Stomach (tissue), 9 donors: Measurements from ENCODE around the gene TMEM191C. TPM values are rescaled to one million over a fixed set of nuclear protein-coding genes. Genes with fewer than 3 reads are reported as not detected.
"Not testable (repeated sequence)": the region's sequence is repeated elsewhere in the genome, so short reads cannot be mapped to it uniquely, and the experiment has no call there.

Source experiments
- DNase-seq, 2 donors: peaks; one replicate each; pipeline versions ENCODE4 v3.0.0 to v3.0.0-alpha.2; 2013 to 2019
- H3K27ac ChIP-seq, 5 donors: fragments of 200-600 bp in 4 of 5; sonication (generic) in 4 of 5; one replicate each; pipeline ENCODE4 v1.5.1; 2013 to 2019; ENCODE audit warnings: mild to moderate bottlenecking in 1 of 5, moderate library complexity in 1 of 5
- H3K27me3 ChIP-seq, 3 donors: fragments of 200-600 bp; sonication (generic); one replicate each; pipeline ENCODE4 v1.5.1; 2017 to 2019; ENCODE audit warnings: mixed run types in 1 of 3
- H3K36me3 ChIP-seq, 4 donors: fragments of 200-600 bp; sonication (generic); 1 replicate in 3 of 4; 2 replicates in 1 of 4; pipeline ENCODE4 v1.5.1; 2016 to 2019
- H3K4me1 ChIP-seq, 4 donors: fragments of 200-600 bp; sonication (generic); one replicate each; pipeline ENCODE4 v1.5.1; 2016 to 2019
- H3K4me3 ChIP-seq, 4 donors: fragments of 200-600 bp; sonication (generic) in 3 of 4; one replicate each; pipeline ENCODE4 v1.5.1; 2016 to 2019; ENCODE audit warnings: mild to moderate bottlenecking in 1 of 4
- H3K9me3 ChIP-seq, 4 donors: fragments of 200-600 bp; sonication (generic); one replicate each; pipeline ENCODE4 v1.5.1; 2016 to 2019
- CTCF ChIP-seq, 7 experiments: fragments of 450-650 bp in 4 of 7; fragments of 200-600 bp in 3 of 7; sonication (generic) in 3 of 7; IDR thresholded peaks; one replicate each; pipeline ENCODE4 v1.5.1; 2016 to 2019; ENCODE audit warnings: antibody characterized with exemption in 7 of 7, control low read depth in 2 of 7, mild to moderate bottlenecking in 1 of 7
- EP300 ChIP-seq: sonication (generic); formaldehyde crosslinking; IDR thresholded peaks from one replicate; pipeline ENCODE4 v1.6.1; 2017; ENCODE audit warnings: antibody characterized with exemption
- POLR2A ChIP-seq, 4 donors: fragments of 450-650 bp; IDR thresholded peaks; one replicate each; pipeline ENCODE4 v1.6.1; 2016; ENCODE audit warnings: antibody characterized with exemption in 4 of 4, control low read depth in 2 of 4, mild to moderate bottlenecking in 1 of 4, moderate library complexity in 1 of 4
- POLR2AphosphoS5 ChIP-seq, 3 donors: sonication (generic); formaldehyde crosslinking; IDR thresholded peaks; one replicate each; pipeline ENCODE4 v1.6.1; 2016; ENCODE audit warnings: antibody characterized with exemption in 3 of 3
- WGBS, 5 donors: extraction: QIAGEN DNeasy Blood & Tissue Kit in 3 of 5; methylation state at CpG; one replicate each; pipeline versions ENCODE4 v1.1.5 to v1.1.7; 2013 to 2018; 5-methylcytosine and 5-hydroxymethylcytosine counted together
- intact Hi-C: fragments of 100-400 bp; cut with DNase I; formaldehyde crosslinking; loops from one replicate; pipeline ENCODE4 v1.15.1; 2023; ENCODE audit warnings: low total_unique reads
- polyA plus RNA-seq, 3 donors: library from polyadenylated mRNA; stranded (reverse); fragments of 200-250 nt; gene quantifications; one replicate each; pipeline ENCODE4 v1.2.3, GENCODE V29; 2013
- total RNA-seq, 5 donors: library from RNA; depleted of rRNA; stranded (reverse); fragments of >200 nt; gene quantifications; one replicate each; pipeline versions ENCODE4 v1.1.0 to v1.2.3, GENCODE V29; 2014 to 2016
- donor health status: healthy with polysubstance abuse.
- donor health status: Bipolar disorder and iron deficiency.
- donor health status: healthy.

TMEM191C gene
- total and polyA plus RNA-seq, 8 donors, result 0.73 to 69.2 (median 3.2) TPM; not detected in 2

GRCh38 chr22:21449531-21450319 lies 17.5 kb upstream of the TMEM191C start:
- WGBS, 5 donors, result 88 to 93% (median 89%) methylated on average over 17 to 23 of the region's 23 CpGs
- H3K36me3 ChIP-seq, result peaks cover 19 to 42% (median 34%) of the 10 kb centered on the region in 4 donors
- peaks cover 0 to under 1% (median 0%) of the 10 kb centered on the region in 4 donors for H3K4me1 ChIP-seq
- no peak overlapping the region for H3K27ac ChIP-seq
- TF ChIP-seq POLR2AphosphoS5 (IDR thresholded peaks at IDR 0.05) (no peak), POLR2A (IDR thresholded peaks at IDR 0.05) (no peak), EP300 (no peak), CTCF (IDR thresholded peaks at IDR 0.05) (no peak)
- no peaks in the 10 kb centered on the region for H3K9me3 ChIP-seq
- H3K4me3 ChIP-seq, result no peak overlapping the region
- intact Hi-C loops, result no loop called here
- peak in 1 of 2 donors; percentile 19 for DNase-seq
- H3K27me3 ChIP-seq, result no peaks in the 10 kb centered on the region

- 78 to 90% (median 85%) methylated on average over 17 to 19 of the region's 19 CpGs for WGBS, 5 donors
- no peaks in the 10 kb centered on the region for H3K27me3 ChIP-seq
- peaks cover 14 to 36% (median 27%) of the 10 kb centered on the region in 4 donors for H3K36me3 ChIP-seq
- no peaks in the 10 kb centered on the region for H3K4me1 ChIP-seq
- H3K9me3 ChIP-seq, result no peaks in the 10 kb centered on the region
- no peak overlapping the region for H3K4me3 ChIP-seq
- intact Hi-C loops, result no loop called here
- H3K27ac ChIP-seq, result no peak overlapping the region
- no peak for TF ChIP-seq EP300
- no peak for TF ChIP-seq CTCF (IDR thresholded peaks at IDR 0.05)
- no peak for TF ChIP-seq POLR2AphosphoS5 (IDR thresholded peaks at IDR 0.05)
- TF ChIP-seq POLR2A (IDR thresholded peaks at IDR 0.05), result no peak
- DNase-seq, result peak in 1 of 2 donors; percentile 18
These were observed 16.8 kb upstream of the TMEM191C start for GRCh38 chr22:21450320-21450831.

- intact Hi-C loops, result no loop called here
- Histone ChIP-seq H3K27ac (no peak overlapping the region), H3K4me3 (no peak overlapping the region), H3K27me3 (no peaks in the 10 kb centered on the region), H3K36me3 (peaks cover 9 to 31% (median 22%) of the 10 kb centered on the region in 4 donors), H3K4me1 (peaks cover 0 to under 1% (median under 1%) of the 10 kb centered on the region in 4 donors), H3K9me3 (no peaks in the 10 kb centered on the region)
- DNase-seq, result peak in 1 of 2 donors; percentile 10
- 79 to 90% (median 83%) methylated on average over 9 of the region's 9 CpGs for WGBS, 5 donors
- no peak for TF ChIP-seq POLR2AphosphoS5 (IDR thresholded peaks at IDR 0.05)
- no peak for TF ChIP-seq EP300
- TF ChIP-seq POLR2A (IDR thresholded peaks at IDR 0.05), result no peak
- no peak for TF ChIP-seq CTCF (IDR thresholded peaks at IDR 0.05)
These were observed 16.3 kb upstream of the TMEM191C start for GRCh38 chr22:21450858-21451353.

- peaks cover 2 to 21% (median 12%) of the 10 kb centered on the region in 4 donors for H3K36me3 ChIP-seq
- H3K27ac ChIP-seq, result no peak overlapping the region
- H3K4me1 ChIP-seq, result peaks cover 0 to 9% (median 7%) of the 10 kb centered on the region in 4 donors
- no peak for TF ChIP-seq EP300
- TF ChIP-seq POLR2A (IDR thresholded peaks at IDR 0.05), result no peak
- TF ChIP-seq CTCF (IDR thresholded peaks at IDR 0.05), result no peak
- TF ChIP-seq POLR2AphosphoS5 (IDR thresholded peaks at IDR 0.05), result no peak
- no peaks in the 10 kb centered on the region for H3K27me3 ChIP-seq
- no peak overlapping the region for H3K4me3 ChIP-seq
- peak in 1 of 2 donors; percentile 19 for DNase-seq
- H3K9me3 ChIP-seq, result no peaks in the 10 kb centered on the region
- WGBS, 5 donors, result 68 to 85% (median 84%) methylated on average over 6 to 7 of the region's 7 CpGs
- intact Hi-C loops, result no loop called here
These were observed 15.4 kb upstream of the TMEM191C start for GRCh38 chr22:21451545-21452520.

GRCh38 chr22:21452666-21453065 lies 14.5 kb upstream of the TMEM191C start:
- H3K27me3 ChIP-seq, H3K4me3 ChIP-seq, H3K9me3 ChIP-seq, DNase-seq, H3K27ac ChIP-seq, intact Hi-C loops: not testable (repeated sequence)
- WGBS, 5 donors, result 92 to 96% (median 95%) methylated on average over 4 of the region's 4 CpGs
- Histone ChIP-seq H3K36me3 (peaks cover 0 to 15% (median 6%) of the 10 kb centered on the region in 4 donors), H3K4me1 (peaks cover 0 to 17% (median 10%) of the 10 kb centered on the region in 4 donors)

- peaks cover 0 to 17% (median 10%) of the 10 kb centered on the region in 4 donors for H3K4me1 ChIP-seq
- H3K36me3 ChIP-seq, DNase-seq, H3K9me3 ChIP-seq, intact Hi-C loops, H3K27ac ChIP-seq, H3K27me3 ChIP-seq, H3K4me3 ChIP-seq: not testable (repeated sequence)
- 90 to 95% (median 94%) methylated on average over 9 of the region's 9 CpGs for WGBS, 5 donors
These were observed 12.2 kb upstream of the TMEM191C start for GRCh38 chr22:21454998-21455333.
